Esophagus squamous epithelium (tissue), 5 donors: ENCODE data around the gene CTIF. TPM values are rescaled to one million over a fixed set of nuclear protein-coding genes. Genes with fewer than 3 reads are reported as not detected.

Experiments used
- DNase-seq: peaks from one replicate; lab custom pipeline; 2025; lab: John Stamatoyannopoulos, UW
- H3K27ac ChIP-seq, 4 donors: fragments of 200-600 bp; sonication (generic); one replicate each; pipeline ENCODE4 v1.5.1; 2016 to 2019; ENCODE audit warnings: mild to moderate bottlenecking in 1 of 4
- H3K27me3 ChIP-seq, 4 donors: fragments of 200-600 bp; sonication (generic); 1 replicate in 3 of 4; 2 replicates in 1 of 4; pipeline versions ENCODE4 v1.5.1 to v1.6.0; 2017 to 2021; ENCODE audit warnings: antibody characterized with exemption in 1 of 4
- H3K36me3 ChIP-seq, 3 donors: fragments of 200-600 bp; sonication (generic); one replicate each; pipeline ENCODE4 v1.5.1; 2016 to 2019
- H3K4me1 ChIP-seq, 3 donors: fragments of 200-600 bp; sonication (generic); one replicate each; pipeline ENCODE4 v1.5.1; 2017 to 2019
- H3K4me3 ChIP-seq, 4 donors: fragments of 200-600 bp; sonication (generic); 1 replicate in 3 of 4; 2 replicates in 1 of 4; pipeline ENCODE4 v1.5.1; 2016 to 2019; ENCODE audit warnings: mild to moderate bottlenecking in 2 of 4, moderate library complexity in 1 of 4
- H3K9me3 ChIP-seq, 3 donors: fragments of 200-600 bp; sonication (generic); one replicate each; pipeline ENCODE4 v1.5.1; 2016 to 2019
- POLR2A ChIP-seq, 4 donors: fragments of 450-650 bp; IDR thresholded peaks; one replicate each; pipeline ENCODE4 v1.6.1; 2017; ENCODE audit warnings: antibody characterized with exemption in 4 of 4, mild to moderate bottlenecking in 4 of 4, moderate library complexity in 3 of 4
- WGBS, 2 donors: methylation state at CpG; one replicate each; pipeline ENCODE4 v1.1.5; 2018; 5-methylcytosine and 5-hydroxymethylcytosine counted together
- intact Hi-C: fragments of 100-400 bp; cut with DNase I; formaldehyde crosslinking; loops from one replicate; pipeline ENCODE4 v1.15.0; 2022
- total RNA-seq, 4 donors: library from RNA; depleted of rRNA; stranded (reverse); fragments of >200 nt; gene quantifications; one replicate each; pipeline ENCODE4 v1.1.0, GENCODE V29; 2016
- TF ChIP-seq, protein P1 (sequence below), 6 experiments: fragments of 450-650 bp in 4 of 6; fragments of 200-600 bp in 2 of 6; sonication (generic) in 2 of 6; IDR thresholded peaks; one replicate each; pipeline ENCODE4 v1.5.1; 2016 to 2019; ENCODE audit warnings: antibody characterized with exemption in 6 of 6, mild to moderate bottlenecking in 4 of 6, moderate library complexity in 4 of 6
- donor health status: DM: yes; HTN: yes; CAD: no.

The CTIF gene
- total RNA-seq, 4 donors from 2014 or later = 4.7 to 24.2 (median 10.2) TPM

DNA sequence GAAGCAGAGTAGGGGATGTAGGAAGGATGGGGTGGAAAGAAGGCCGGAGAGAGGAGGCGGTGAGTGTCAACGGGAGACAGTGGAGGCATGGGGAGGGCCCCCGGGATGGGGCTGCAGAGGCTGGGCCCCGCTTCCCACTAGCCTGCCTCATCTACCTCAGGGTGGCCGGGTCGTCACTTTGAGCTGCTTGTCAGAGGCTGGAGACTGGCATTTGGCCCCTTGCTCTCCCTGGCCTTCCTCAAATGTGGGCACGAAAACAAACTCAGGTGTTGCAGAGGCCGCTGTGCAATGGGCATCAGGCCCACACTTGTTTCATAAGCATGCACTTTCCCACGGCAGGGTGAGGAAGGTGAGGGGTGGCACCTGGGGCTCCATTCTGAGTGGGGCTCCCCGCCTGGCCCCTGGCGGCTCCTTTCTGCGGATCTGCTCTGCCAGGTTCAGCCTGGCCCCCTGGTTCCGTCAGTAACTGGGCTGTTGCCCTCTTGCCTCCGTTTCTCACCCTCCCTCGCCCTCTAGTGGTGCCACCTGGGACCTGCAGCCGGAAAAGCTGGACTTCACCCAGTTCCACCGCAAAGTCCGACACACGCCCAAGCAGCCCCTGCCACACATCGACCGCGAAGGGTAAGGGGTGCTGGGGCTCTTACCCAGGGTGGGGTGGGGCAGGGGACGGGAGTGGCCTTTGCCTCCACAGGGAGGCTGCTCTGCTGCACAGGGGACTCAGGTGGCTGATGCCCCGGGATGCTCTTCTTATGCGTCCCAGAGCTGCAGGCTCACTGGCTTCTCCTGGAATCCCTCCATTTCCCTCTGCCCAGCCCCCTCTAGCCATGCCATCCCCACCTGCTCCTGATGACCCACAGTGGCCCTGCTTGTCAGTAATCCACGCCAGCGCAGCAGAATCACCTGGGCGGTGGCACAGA lies 125.4 kb downstream of the CTIF start:
- TF ChIP-seq, protein P1, sequence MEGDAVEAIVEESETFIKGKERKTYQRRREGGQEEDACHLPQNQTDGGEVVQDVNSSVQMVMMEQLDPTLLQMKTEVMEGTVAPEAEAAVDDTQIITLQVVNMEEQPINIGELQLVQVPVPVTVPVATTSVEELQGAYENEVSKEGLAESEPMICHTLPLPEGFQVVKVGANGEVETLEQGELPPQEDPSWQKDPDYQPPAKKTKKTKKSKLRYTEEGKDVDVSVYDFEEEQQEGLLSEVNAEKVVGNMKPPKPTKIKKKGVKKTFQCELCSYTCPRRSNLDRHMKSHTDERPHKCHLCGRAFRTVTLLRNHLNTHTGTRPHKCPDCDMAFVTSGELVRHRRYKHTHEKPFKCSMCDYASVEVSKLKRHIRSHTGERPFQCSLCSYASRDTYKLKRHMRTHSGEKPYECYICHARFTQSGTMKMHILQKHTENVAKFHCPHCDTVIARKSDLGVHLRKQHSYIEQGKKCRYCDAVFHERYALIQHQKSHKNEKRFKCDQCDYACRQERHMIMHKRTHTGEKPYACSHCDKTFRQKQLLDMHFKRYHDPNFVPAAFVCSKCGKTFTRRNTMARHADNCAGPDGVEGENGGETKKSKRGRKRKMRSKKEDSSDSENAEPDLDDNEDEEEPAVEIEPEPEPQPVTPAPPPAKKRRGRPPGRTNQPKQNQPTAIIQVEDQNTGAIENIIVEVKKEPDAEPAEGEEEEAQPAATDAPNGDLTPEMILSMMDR (IDR thresholded peaks at IDR 0.05) = peak; percentile 63 to 87 (median 83)
- TF ChIP-seq POLR2A (IDR thresholded peaks at IDR 0.05) = no peak
- H3K36me3 ChIP-seq = peaks cover 0 to 39% (median 0%) of the 10 kb centered on the region in 3 donors
- no peaks in the 10 kb centered on the region for H3K27me3 ChIP-seq
- intact Hi-C loops = loop anchor here (2.0 kb wide), 1 partner anchor 189 kb away; no protein-coding TSS in a partner anchor
- no peak for DNase-seq
- no peak overlapping the region for H3K27ac ChIP-seq
- H3K4me1 ChIP-seq = peaks cover 0 to 25% (median 0%) of the 10 kb centered on the region in 3 donors
- H3K9me3 ChIP-seq = no peaks in the 10 kb centered on the region
- H3K4me3 ChIP-seq = no peak overlapping the region
- WGBS, 2 donors = 62 to 90% methylated on average over 2 to 15 of the region's 29 CpGs

DNA sequence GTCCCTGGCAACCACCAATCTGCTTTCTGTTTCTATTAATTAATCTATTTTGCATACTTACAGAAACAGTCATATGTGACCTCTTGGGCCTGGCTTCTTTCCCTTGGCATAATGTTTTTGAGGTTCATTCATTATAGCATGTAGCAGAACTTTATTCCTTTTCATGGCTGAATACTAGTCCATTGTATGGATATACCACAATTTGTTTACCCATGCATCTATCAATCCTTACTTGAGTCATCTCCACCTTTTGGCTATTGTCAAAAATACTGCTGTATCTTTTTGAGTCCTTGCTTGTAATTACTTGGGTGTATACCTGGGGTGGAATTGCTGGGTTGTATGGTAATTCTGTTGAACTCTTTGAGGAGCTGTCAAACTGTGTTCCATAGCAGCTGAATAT lies 126.8 kb downstream of the CTIF start:
- Histone ChIP-seq H3K27me3 (no peaks in the 10 kb centered on the region), H3K4me1 (peaks cover 0 to 22% (median 0%) of the 10 kb centered on the region in 3 donors), H3K27ac (no peak overlapping the region), H3K4me3 (no peak overlapping the region), H3K36me3 (peaks cover 0 to 45% (median 4%) of the 10 kb centered on the region in 3 donors), H3K9me3 (no peaks in the 10 kb centered on the region)
- intact Hi-C loops = loop anchor here (2.0 kb wide), 1 partner anchor 191 kb away; no protein-coding TSS in a partner anchor
- TF ChIP-seq, protein P1 (IDR thresholded peaks at IDR 0.05) = no peak
- no peak for TF ChIP-seq POLR2A (IDR thresholded peaks at IDR 0.05)
- DNase-seq = no peak

DNA sequence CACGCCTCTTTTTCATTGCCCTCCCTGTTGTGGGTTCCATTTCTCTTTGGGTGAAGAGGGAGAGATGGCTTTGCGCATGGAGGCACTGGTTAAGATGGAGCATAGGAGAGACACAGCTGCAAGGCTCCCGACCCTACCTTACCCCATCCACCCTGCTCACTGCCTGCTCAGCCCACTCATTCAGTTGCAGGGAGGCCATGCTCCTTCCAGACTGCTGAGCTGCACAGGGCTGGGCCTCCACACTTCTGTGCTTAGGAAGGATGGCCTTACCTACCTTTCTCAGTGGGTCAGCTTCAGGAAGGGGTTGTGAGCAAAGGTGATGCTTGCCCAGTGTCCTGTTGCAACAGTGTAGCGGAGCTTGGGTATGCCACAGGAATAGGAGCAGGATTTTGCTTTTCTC lies 127.8 kb downstream of the CTIF start:
- no peak for DNase-seq
- H3K27me3 ChIP-seq = no peaks in the 10 kb centered on the region
- TF ChIP-seq, protein P1 (IDR thresholded peaks at IDR 0.05) = no peak
- TF ChIP-seq POLR2A (IDR thresholded peaks at IDR 0.05) = no peak
- peaks cover 0 to 54% (median 9%) of the 10 kb centered on the region in 3 donors for H3K36me3 ChIP-seq
- intact Hi-C loops = no loop called here
- peaks cover 0 to 16% (median 0%) of the 10 kb centered on the region in 3 donors for H3K4me1 ChIP-seq
- WGBS, 2 donors = 81 to 100% methylated on average over 1 to 4 of the region's 4 CpGs
- H3K4me3 ChIP-seq = no peak overlapping the region
- no peak overlapping the region for H3K27ac ChIP-seq
- no peaks in the 10 kb centered on the region for H3K9me3 ChIP-seq

DNA sequence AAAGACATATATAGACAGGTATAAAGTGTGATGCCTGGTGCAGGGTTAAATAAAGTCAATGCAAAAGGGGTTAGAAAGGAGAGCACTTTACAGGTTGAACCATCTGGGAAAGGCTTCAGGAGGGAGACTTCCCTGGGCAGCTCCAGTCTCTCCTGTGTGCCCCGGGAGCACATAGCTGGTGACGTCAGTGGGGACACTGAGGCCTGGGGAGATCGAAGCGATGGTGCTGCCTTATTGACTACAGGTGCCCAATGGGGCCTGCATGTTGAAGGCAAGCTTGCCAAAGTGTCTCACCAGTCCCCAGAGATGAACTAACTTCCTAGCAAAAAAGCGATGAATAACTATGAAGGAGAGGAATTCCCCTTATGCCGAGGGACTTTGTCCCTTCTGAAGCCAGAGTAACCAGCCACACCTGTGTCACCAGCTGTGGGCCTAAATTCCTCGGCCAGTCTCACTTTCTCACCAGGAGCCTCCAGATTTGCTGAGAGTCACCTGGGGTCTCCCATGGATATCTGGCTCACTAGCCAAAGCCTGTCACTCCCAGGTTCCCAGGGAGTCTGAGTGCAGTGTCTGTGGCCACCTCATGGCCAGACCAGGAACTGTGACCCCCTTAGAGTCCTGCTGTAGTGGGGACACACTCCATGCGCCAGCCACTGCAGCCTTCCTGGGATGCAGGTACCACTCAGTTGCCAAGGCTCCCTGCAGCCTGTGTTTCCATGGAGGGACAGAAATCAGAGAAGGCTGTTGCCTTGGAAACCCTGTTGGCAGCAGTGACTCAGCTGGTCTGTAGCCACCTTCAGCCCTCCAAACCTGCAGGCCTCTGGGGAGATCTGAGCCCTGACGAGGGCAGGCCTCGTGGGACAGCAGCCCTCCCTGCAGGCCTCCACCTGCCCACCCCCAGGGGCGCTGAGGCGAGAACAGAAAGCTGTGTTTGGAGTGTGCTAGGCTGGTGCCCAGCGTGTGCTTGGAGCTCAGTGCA lies 128.7 kb downstream of the CTIF start:
- no peak overlapping the region for H3K4me3 ChIP-seq
- intact Hi-C loops = no loop called here
- peaks cover 0 to 55% (median 9%) of the 10 kb centered on the region in 3 donors for H3K36me3 ChIP-seq
- no peaks in the 10 kb centered on the region for H3K27me3 ChIP-seq
- no peak for DNase-seq
- WGBS, 2 donors = 87 to 92% methylated on average over 7 to 9 of the region's 13 CpGs
- H3K9me3 ChIP-seq = no peaks in the 10 kb centered on the region
- TF ChIP-seq, protein P1 (IDR thresholded peaks at IDR 0.05) = no peak
- TF ChIP-seq POLR2A (IDR thresholded peaks at IDR 0.05) = no peak
- H3K4me1 ChIP-seq = peaks cover 0 to 9% (median 0%) of the 10 kb centered on the region in 3 donors
- H3K27ac ChIP-seq = no peak overlapping the region
